GM12892 (cell line): Measurements from ENCODE around the gene MSANTD2.

Source experiments
- POLR2A ChIP-seq: IDR thresholded peaks from 2 replicates; pipeline ENCODE4 v1.6.1; 2011; ENCODE audit warnings: low read depth, low read length, control low read depth
- TAF1 ChIP-seq: IDR thresholded peaks from 2 replicates; pipeline ENCODE4 v1.6.1; 2011; ENCODE audit warnings: low read depth, mild to moderate bottlenecking, control low read depth, low read length, borderline replicate concordance

- TF ChIP-seq TAF1 (no peak), POLR2A (no peak)
Measured at GRCh38 chr11:124740277-124740882, 59.8 kb downstream of the MSANTD2 start.
